AG04449 (cell line): ENCODE results near the gene SECISBP2.

Source experiments
- CTCF ChIA-PET: fragments of 350-600 bp; formaldehyde crosslinking; extraction: SDS; loops from one replicate; lab custom pipeline; 2021; ENCODE audit warnings: antibody characterized with exemption; lab: Yijun Ruan, JAX
- POLR2A ChIA-PET: fragments of 400-600, 350-600 bp; formaldehyde crosslinking; extraction: SDS; loops from one replicate; lab custom pipeline; 2020; ENCODE audit warnings: antibody characterized with exemption, inconsistent platforms; lab: Yijun Ruan, JAX
- DNase-seq: peaks from one replicate; pipeline ENCODE4 v3.0.0-alpha.2; 2010; ENCODE audit warnings: low read depth, low spot score
- H3K4me3 ChIP-seq: 2 replicates; pipeline ENCODE4 v1.5.1; 2011; ENCODE audit warnings: low read depth, mild to moderate bottlenecking, control low read depth, low read length
- TF ChIP-seq, protein P1 (sequence below): IDR thresholded peaks from one replicate; pipeline ENCODE4 v1.5.1; 2011; ENCODE audit warnings: mild to moderate bottlenecking, moderate library complexity, low read length, control low read depth, inconsistent platforms; ENCODE audit not compliant: insufficient read depth; ENCODE audit errors: missing control alignments

The SECISBP2 gene

DNA sequence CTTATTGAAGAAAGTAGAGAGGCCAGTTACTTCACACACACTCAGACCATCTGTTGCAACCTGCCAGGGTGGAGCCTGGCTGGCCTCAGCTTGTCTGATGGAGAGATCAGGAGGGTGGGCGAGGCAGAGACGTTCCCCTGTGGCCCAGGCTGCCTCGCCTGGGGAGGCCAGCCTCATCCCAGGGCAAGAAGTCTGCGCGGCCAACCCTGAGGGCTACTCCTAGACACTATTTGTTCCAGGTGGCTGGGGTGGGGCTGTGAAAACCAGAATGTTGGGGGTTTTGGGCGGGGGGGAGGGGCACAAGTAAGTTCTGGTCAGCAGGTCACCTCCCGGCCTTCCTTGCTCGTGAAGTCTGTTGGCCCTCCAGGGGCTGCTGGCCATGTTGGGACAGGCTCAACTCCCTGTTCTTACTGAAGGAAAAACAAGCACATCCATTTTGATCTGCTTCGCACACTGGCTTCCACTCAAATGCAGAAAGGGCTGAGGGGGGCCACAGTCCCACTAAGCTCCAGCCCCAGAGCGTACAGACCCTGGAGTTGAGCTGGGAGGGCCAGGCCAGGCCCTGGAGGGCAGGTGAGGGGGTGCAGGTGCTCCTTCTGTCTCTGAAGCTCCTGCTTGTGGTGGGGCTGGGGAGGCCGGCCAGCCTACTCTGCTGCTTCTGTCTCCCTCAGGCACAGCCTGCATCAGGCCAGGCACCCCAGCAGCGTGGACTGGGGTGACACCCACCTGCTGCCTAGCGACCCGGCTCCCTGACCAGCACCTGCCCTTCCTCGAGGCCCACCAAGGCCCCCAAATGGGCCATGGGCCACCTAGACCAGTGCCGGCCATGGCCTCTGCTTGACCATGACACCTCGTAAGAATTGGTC is 46.6 kb downstream of the SECISBP2 start:
- ChIA-PET CTCF (interaction anchor here (1.0 kb wide), 1 partner anchor 184 kb away, joined by 3 read pairs; no protein-coding TSS in a partner anchor), POLR2A (no interaction called here)
- TF ChIP-seq, protein P1, sequence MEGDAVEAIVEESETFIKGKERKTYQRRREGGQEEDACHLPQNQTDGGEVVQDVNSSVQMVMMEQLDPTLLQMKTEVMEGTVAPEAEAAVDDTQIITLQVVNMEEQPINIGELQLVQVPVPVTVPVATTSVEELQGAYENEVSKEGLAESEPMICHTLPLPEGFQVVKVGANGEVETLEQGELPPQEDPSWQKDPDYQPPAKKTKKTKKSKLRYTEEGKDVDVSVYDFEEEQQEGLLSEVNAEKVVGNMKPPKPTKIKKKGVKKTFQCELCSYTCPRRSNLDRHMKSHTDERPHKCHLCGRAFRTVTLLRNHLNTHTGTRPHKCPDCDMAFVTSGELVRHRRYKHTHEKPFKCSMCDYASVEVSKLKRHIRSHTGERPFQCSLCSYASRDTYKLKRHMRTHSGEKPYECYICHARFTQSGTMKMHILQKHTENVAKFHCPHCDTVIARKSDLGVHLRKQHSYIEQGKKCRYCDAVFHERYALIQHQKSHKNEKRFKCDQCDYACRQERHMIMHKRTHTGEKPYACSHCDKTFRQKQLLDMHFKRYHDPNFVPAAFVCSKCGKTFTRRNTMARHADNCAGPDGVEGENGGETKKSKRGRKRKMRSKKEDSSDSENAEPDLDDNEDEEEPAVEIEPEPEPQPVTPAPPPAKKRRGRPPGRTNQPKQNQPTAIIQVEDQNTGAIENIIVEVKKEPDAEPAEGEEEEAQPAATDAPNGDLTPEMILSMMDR: no peak
- DNase-seq: no peak
- no peak overlapping the region for H3K4me3 ChIP-seq

DNA sequence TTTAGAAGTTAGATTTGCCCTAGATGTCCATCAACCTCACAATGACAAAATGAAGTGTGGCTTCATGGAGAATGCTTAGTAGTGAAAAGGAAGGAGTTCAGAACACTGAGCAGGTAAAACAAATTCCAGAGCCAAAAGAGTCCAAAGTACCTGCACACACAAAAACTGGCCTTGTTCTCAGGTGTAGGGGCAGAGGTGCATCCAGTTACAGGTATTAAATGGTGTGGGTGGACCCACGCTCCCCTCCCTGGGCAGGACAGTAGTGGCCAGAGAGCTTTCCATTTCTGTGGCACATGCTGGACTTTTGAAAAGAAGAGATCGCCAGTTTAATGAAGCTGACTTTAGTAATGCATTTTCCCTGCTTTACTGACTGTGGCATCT is 47.2 kb downstream of the SECISBP2 start:
- TF ChIP-seq, protein P1: no peak
- ChIA-PET CTCF (interaction anchor here (1.0 kb wide), 1 partner anchor 183 kb away, joined by 3 read pairs; no protein-coding TSS in a partner anchor), POLR2A (no interaction called here)
- no peak for DNase-seq
- H3K4me3 ChIP-seq: no peak overlapping the region

DNA sequence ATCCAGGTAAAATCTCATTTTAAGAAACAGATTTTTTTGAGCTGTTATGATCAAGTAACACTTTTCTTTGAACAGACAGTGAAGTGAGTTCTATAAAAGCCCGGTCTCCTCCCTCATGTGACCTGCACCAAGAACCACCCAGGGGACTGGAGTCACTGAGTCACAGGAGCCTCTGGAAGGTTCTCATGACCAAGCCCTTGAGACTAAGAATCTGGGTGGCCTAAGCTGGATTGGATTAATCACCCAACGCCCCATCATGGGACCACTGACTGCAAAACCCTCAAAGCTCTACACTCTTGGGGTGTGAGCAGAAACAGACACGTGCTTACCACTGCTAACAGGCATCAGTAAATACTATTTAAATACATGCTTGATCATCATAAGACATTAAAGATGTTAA is 48.4 kb downstream of the SECISBP2 start:
- ChIA-PET CTCF (no interaction called here), POLR2A (no interaction called here)
- TF ChIP-seq, protein P1: no peak
- DNase-seq: no peak
- no peak overlapping the region for H3K4me3 ChIP-seq

DNA sequence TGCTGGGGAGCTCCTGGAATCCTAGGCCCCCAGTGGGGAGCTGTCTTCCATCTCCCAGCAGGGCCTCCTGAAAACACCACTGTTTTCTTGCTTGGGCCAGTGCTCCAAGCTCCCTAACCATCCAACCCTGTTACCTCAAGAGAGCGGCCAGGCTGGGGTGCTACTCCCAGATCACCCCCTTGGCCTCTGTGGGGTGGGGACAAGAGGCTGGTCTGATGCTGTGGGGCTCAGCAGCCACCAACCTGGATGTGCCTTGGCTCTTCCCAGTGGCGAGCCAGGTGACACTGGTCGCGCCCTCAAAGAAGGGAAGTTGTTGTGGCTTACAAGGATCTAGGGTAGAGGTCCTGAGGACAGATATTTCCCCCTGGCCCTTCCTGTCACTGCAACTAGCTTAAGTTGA is 49.0 kb downstream of the SECISBP2 start:
- TF ChIP-seq, protein P1: no peak
- DNase-seq: no peak
- ChIA-PET CTCF (no interaction called here), POLR2A (interaction anchor here (0.5 kb wide), 1 partner anchor 187 kb away, joined by 3 read pairs; no protein-coding TSS in a partner anchor)
- H3K4me3 ChIP-seq: no peak overlapping the region

DNA sequence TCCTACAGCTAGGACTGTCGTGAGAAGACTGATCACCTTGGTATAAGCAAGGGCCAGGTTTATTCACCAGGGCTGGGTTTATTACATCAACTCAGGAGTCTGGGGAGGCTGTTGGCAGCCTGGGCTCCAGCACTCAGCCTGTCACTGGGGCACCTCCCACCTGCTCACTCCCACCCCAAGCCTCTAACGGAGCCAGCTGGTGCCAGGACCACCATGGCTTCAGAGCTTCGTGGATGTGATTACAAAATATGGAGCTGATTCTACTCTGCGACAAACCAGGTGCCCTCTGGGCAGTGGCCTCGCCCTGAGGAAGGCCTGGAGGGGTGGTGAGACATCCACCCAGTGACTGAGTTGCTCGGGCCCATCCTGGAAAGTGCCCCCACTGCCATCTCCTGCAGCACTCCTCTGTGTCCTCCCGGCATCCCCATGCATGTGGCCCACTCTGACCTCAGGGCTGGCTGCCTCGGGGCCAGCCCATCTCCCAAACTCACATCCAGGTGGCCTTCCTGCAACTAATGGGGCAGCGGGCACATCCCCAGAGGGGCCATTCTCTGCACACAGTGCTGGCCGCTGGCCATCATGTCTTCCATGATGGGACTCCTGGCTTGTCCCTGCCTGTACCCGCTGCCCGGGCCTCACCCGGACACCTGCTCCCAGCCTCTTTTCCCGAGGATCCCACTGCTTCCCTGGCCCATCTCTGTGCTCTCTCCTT is 49.6 kb downstream of the SECISBP2 start:
- ChIA-PET POLR2A (interaction anchor here (0.5 kb wide), 1 partner anchor 187 kb away, joined by 3 read pairs; no protein-coding TSS in a partner anchor), CTCF (no interaction called here)
- TF ChIP-seq, protein P1: no peak
- H3K4me3 ChIP-seq: no peak overlapping the region
- no peak for DNase-seq

DNA sequence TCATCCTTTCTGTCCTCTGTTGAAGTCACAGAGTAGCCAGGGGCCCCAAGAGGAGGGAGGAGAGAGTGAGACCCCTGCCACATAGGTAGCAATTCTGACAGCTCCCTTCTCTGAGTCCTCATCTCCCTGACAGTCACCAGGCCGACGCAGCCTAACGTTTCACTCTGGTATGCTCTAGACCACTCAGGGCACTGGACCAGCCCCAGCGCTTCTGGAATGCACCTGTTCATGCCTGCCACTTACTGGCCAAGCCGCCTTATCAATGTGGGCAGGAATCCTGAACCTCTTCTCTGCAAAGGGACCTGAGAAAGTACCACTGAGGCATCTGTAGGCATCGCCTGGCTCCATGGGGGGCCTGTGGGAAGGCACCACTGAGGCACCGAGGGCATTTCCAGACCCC is 50.2 kb downstream of the SECISBP2 start:
- ChIA-PET POLR2A (no interaction called here), CTCF (no interaction called here)
- H3K4me3 ChIP-seq: no peak overlapping the region
- TF ChIP-seq, protein P1: no peak
- no peak for DNase-seq
